OCI-LY1 (cell line): Measurements from ENCODE around the gene SLC6A16.

Source experiments
- H2AFZ ChIP-seq: fragments of 200-600 bp; sonication (generic), shearing (Covaris generic); 2 replicates; pipeline ENCODE4 v1.6.0; 2014; ENCODE audit warnings: antibody characterized with exemption, mild to moderate bottlenecking, low read length
- H3F3A ChIP-seq: fragments of 200-600 bp; sonication (generic), shearing (Covaris generic); 2 replicates; pipeline ENCODE4 v1.6.0; 2014; ENCODE audit warnings: mild to moderate bottlenecking, antibody characterized with exemption, low read length, moderate library complexity; ENCODE audit not compliant: insufficient read depth
- H3K27ac ChIP-seq: fragments of 200-600 bp; sonication (generic); 2 replicates; pipeline ENCODE4 v1.5.1; 2014; ENCODE audit warnings: low read length, mixed run types, mild to moderate bottlenecking, low read depth; ENCODE audit not compliant: poor library complexity, severe bottlenecking
- H3K27me3 ChIP-seq: fragments of 200-600 bp; sonication (generic); 2 replicates; pipeline ENCODE4 v1.6.0; 2014; ENCODE audit warnings: antibody characterized with exemption, mild to moderate bottlenecking, low read length, moderate library complexity; ENCODE audit not compliant: insufficient read depth
- H3K36me3 ChIP-seq: fragments of 200-600 bp; sonication (generic); 2 replicates; pipeline ENCODE4 v1.6.1; 2014; ENCODE audit warnings: mild to moderate bottlenecking, antibody characterized with exemption, low read length, moderate library complexity, mixed read lengths; ENCODE audit not compliant: insufficient read depth
- H3K4me1 ChIP-seq: fragments of 200-600 bp; sonication (generic); 2 replicates; pipeline ENCODE4 v1.5.1; 2014; ENCODE audit warnings: mild to moderate bottlenecking, low read length, moderate library complexity; ENCODE audit not compliant: insufficient read depth, severe bottlenecking
- H3K4me2 ChIP-seq: fragments of 200-600 bp; sonication (generic), shearing (Covaris generic); 2 replicates; pipeline ENCODE4 v1.6.1; 2014; ENCODE audit warnings: low read length
- H3K4me3 ChIP-seq: fragments of 200-600 bp; sonication (generic); 2 replicates; pipeline ENCODE4 v1.5.1; 2014; ENCODE audit warnings: low read length, low read depth, mild to moderate bottlenecking, mixed read lengths; ENCODE audit not compliant: poor library complexity, severe bottlenecking
- H3K79me2 ChIP-seq: fragments of 200-600 bp; shearing (Covaris generic); 2 replicates; pipeline ENCODE4 v1.6.1; 2016; ENCODE audit warnings: mixed run types, low read length, mixed read lengths; ENCODE audit not compliant: insufficient read depth
- H3K9ac ChIP-seq: fragments of 200-600 bp; sonication (generic), shearing (Covaris generic); 2 replicates; pipeline ENCODE4 v1.6.1; 2014; ENCODE audit warnings: mild to moderate bottlenecking, low read length, mixed read lengths
- H3K9me2 ChIP-seq: fragments of 200-600 bp; sonication (generic), shearing (Covaris generic); 2 replicates; pipeline ENCODE4 v1.6.1; 2014; ENCODE audit warnings: low read depth, mild to moderate bottlenecking, low read length, mixed read lengths
- H3K9me3 ChIP-seq: fragments of 200-600 bp; shearing (Covaris generic); 2 replicates; pipeline ENCODE4 v1.6.1; 2014; ENCODE audit warnings: low read length, mixed read lengths
- H4K20me1 ChIP-seq: fragments of 200-600 bp; sonication (generic), shearing (Covaris generic); 2 replicates; pipeline ENCODE4 v1.6.0; 2016; ENCODE audit warnings: mild to moderate bottlenecking, low read length; ENCODE audit not compliant: insufficient read depth
- CTCF ChIP-seq: fragments of 200-600 bp; sonication (generic), shearing (Covaris generic); IDR thresholded peaks from 2 replicates; pipeline ENCODE4 v1.5.1; 2017; ENCODE audit warnings: mild to moderate bottlenecking, antibody characterized with exemption, low read length, moderate library complexity, mixed read lengths
- EZH2 ChIP-seq: fragments of 200-600 bp; sonication (generic), shearing (Covaris generic); IDR thresholded peaks from 2 replicates; pipeline ENCODE4 v1.8.0; 2017; ENCODE audit warnings: borderline replicate concordance, mixed run types, mild to moderate bottlenecking, antibody characterized with exemption, low read length, moderate library complexity, mixed read lengths

The SLC6A16 gene

GRCh38 chr19:49361438-49362047 lies 36.6 kb upstream of the SLC6A16 start:
- Histone ChIP-seq H3F3A (no peaks in the 10 kb centered on the region), H3K27ac (no peak overlapping the region), H3K9me3 (no peaks in the 10 kb centered on the region), H3K79me2 (no peaks in the 10 kb centered on the region), H3K4me1 (peaks cover 47% of the 10 kb centered on the region), H3K4me3 (no peak overlapping the region), H3K36me3 (no peaks in the 10 kb centered on the region), H4K20me1 (no peaks in the 10 kb centered on the region), H3K9me2 (no peaks in the 10 kb centered on the region), H3K27me3 (peaks cover 18% of the 10 kb centered on the region; the same call in 1 of the 2 replicates), H3K9ac (no peak overlapping the region), H3K4me2 (peak overlapping the region; percentile 21; the same call in 1 of the 2 replicates), H2AFZ (no peak overlapping the region)
- TF ChIP-seq CTCF (no peak), EZH2 (no peak)

GRCh38 chr19:49359851-49360820 lies 35.1 kb upstream of the SLC6A16 start:
- no peaks in the 10 kb centered on the region for H4K20me1 ChIP-seq
- H3K36me3 ChIP-seq: no peaks in the 10 kb centered on the region
- H3K27me3 ChIP-seq: peaks cover 18% of the 10 kb centered on the region; the same call in 1 of the 2 replicates
- no peak overlapping the region for H2AFZ ChIP-seq
- no peaks in the 10 kb centered on the region for H3K79me2 ChIP-seq
- no peak overlapping the region for H3K4me3 ChIP-seq
- no peaks in the 10 kb centered on the region for H3F3A ChIP-seq
- H3K4me2 ChIP-seq: no peak overlapping the region
- H3K9me3 ChIP-seq: no peaks in the 10 kb centered on the region
- no peak for TF ChIP-seq EZH2
- no peak for TF ChIP-seq CTCF
- no peak overlapping the region for H3K9ac ChIP-seq
- H3K27ac ChIP-seq: no peak overlapping the region
- H3K9me2 ChIP-seq: no peaks in the 10 kb centered on the region
- peaks cover 44% of the 10 kb centered on the region for H3K4me1 ChIP-seq

DNA sequence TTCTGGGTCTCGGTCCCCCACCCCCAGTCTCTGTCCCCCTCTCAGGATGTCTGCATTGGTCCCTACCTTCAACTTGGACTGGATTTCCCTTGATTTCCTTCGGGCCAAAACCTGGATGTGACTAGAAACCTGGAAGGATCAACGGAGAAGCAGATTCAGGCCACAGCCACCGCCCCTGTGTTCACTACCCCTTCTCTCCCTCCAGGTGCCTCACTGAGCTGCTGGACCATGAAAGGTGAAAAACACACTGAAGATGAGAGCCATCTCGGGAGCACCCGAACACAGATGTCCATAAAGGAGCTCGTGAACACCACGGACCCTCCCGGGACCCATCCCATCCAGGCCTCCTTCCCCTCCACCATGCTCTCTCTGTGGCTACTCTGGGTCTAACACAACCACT lies 32.2 kb upstream of the SLC6A16 start:
- Histone ChIP-seq H3K27ac (no peak overlapping the region), H3K4me2 (no peak overlapping the region), H3K79me2 (no peaks in the 10 kb centered on the region), H2AFZ (no peak overlapping the region), H3K4me3 (no peak overlapping the region), H3K9me2 (no peaks in the 10 kb centered on the region), H3K9ac (no peak overlapping the region), H4K20me1 (no peaks in the 10 kb centered on the region), H3K4me1 (peaks cover 34% of the 10 kb centered on the region), H3K36me3 (no peaks in the 10 kb centered on the region), H3K27me3 (peaks cover 8% of the 10 kb centered on the region; the same call in 1 of the 2 replicates), H3F3A (no peaks in the 10 kb centered on the region), H3K9me3 (no peaks in the 10 kb centered on the region)
- peak; percentile 6; the same call in 1 of the 2 replicates for TF ChIP-seq CTCF
- no peak for TF ChIP-seq EZH2
